ENCODE results near the gene RALGPS1. TPM values are rescaled to one million over a fixed set of nuclear protein-coding genes. Genes with fewer than 3 reads are reported as not detected.
A peak's percentile ranks its signal among the peaks of the same experiment; 100 is the strongest.

RALGPS1 gene
- polyA plus RNA-seq, 2 of the 4 experiments (the other 2 are of a cell fraction) = 5.0 to 7.9 TPM

- ATAC-seq = no peak
- Histone ChIP-seq H3K27ac (no peak overlapping the region), H3K4me3 (no peak overlapping the region), H3K4me2 (no peak overlapping the region), H3K4me1 (no peaks in the 10 kb centered on the region), H3K9me3 (no peaks in the 10 kb centered on the region; the same call in 2 of the 3 replicates)
- POLR2A ChIA-PET = no interaction called here
- CTCF ChIA-PET = interaction anchor here (1.0 to 1.1 kb wide), 2 partner anchors 9 to 10 kb away, joined by 3 read pairs; no protein-coding TSS in a partner anchor
- 88% methylated on average over 4 of the region's 4 CpGs for WGBS (ENCODE audit: missing lambda C conversion rate)
- no peak for FAIRE-seq
- no peak for DNase-seq (ENCODE audit: low read depth in 1 of 2, low spot score in 1 of 2)
- TF ChIP-seq SMC3 (IDR thresholded peaks at IDR 0.05) = no peak
- TF ChIP-seq KDM1A (IDR thresholded peaks at IDR 0.05; ENCODE audit: low read depth) = no peak
- no peak for TF ChIP-seq CEBPB (IDR thresholded peaks at IDR 0.05)
- TF ChIP-seq E2F6 (IDR thresholded peaks at IDR 0.05; ENCODE audit: borderline replicate concordance, low read depth) = no peak
- TF ChIP-seq HDAC2 (IDR thresholded peaks at IDR 0.05) = no peak
- no peak for TF ChIP-seq ZC3H11A (IDR thresholded peaks at IDR 0.05)
- no peak for TF ChIP-seq CTCF (IDR thresholded peaks at IDR 0.05)
- TF ChIP-seq CBX2 (IDR thresholded peaks at IDR 0.05; ENCODE audit: borderline replicate concordance, low read depth) = no peak
- no peak for TF ChIP-seq FOSL2 (IDR thresholded peaks at IDR 0.05)
- TF ChIP-seq FOSL2 (CRISPR knock-in tag; IDR thresholded peaks at IDR 0.05) = no peak
- TF ChIP-seq NR3C1 (IDR thresholded peaks at IDR 0.05) = no peak
- no peak for TF ChIP-seq HOXB5 (CRISPR knock-in tag; IDR thresholded peaks at IDR 0.05)
- no peak for TF ChIP-seq CBX8 (IDR thresholded peaks at IDR 0.05)
- no peak for TF ChIP-seq MAZ (IDR thresholded peaks at IDR 0.05; ENCODE audit: borderline replicate concordance, low read depth, low read length)
- TF ChIP-seq MAX (IDR thresholded peaks at IDR 0.05) = no peak
- TF ChIP-seq KDM5A (IDR thresholded peaks at IDR 0.05) = no peak
- TF ChIP-seq HOXA7 (CRISPR knock-in tag; IDR thresholded peaks at IDR 0.05) = no peak
Observed at GRCh38 chr9:127074561-127075548, 160.3 kb downstream of the RALGPS1 start.

GRCh38 chr9:127075624-127076372 lies 161.2 kb downstream of the RALGPS1 start:
- no peak for ATAC-seq
- no peak overlapping the region for H3K4me3 ChIP-seq
- POLR2A ChIA-PET = no interaction called here
- CTCF ChIA-PET = interaction anchor here (1.0 to 1.4 kb wide), 3 partner anchors 8 to 136 kb away, joined by 3 read pairs; no protein-coding TSS in a partner anchor
- H3K4me2 ChIP-seq = no peak overlapping the region
- TF ChIP-seq PHF8 (IDR thresholded peaks at IDR 0.05; ENCODE audit: borderline replicate concordance, low read depth) = no peak
- TF ChIP-seq MAFK (IDR thresholded peaks at IDR 0.05; ENCODE audit: partially characterized antibody) = peak; percentile 74
- TF ChIP-seq GATA3 (IDR thresholded peaks at IDR 0.05; ENCODE audit: borderline replicate concordance) = peak; percentile 72
- TF ChIP-seq HOXB5 (CRISPR knock-in tag; IDR thresholded peaks at IDR 0.05) = no peak
- no peak for TF ChIP-seq ZSCAN20 (CRISPR knock-in tag; IDR thresholded peaks at IDR 0.05)
- TF ChIP-seq HOXA7 (CRISPR knock-in tag; IDR thresholded peaks at IDR 0.05) = no peak
- no peaks in the 10 kb centered on the region for H3K4me1 ChIP-seq
- FAIRE-seq = no peak
- no peak overlapping the region for H3K27ac ChIP-seq
- WGBS (ENCODE audit: missing lambda C conversion rate) = 52% methylated on average over 2 of the region's 2 CpGs
- no peak for DNase-seq (ENCODE audit: low read depth in 1 of 2, low spot score in 1 of 2)
- H3K9me3 ChIP-seq = no peaks in the 10 kb centered on the region; the same call in 2 of the 3 replicates

Data from A549 (cell line).